ENCODE measurements around the gene TFAP2E. TPM values are rescaled to one million over a fixed set of nuclear protein-coding genes. Genes with fewer than 3 reads are reported as not detected.
A peak's percentile ranks its signal among the peaks of the same experiment; 100 is the strongest.
"Not testable (repeated sequence)": the region's sequence is repeated elsewhere in the genome, so short reads cannot be mapped to it uniquely, and the experiment has no call there.

TFAP2E gene
- total RNA-seq, 1 donor from 2014 or later: 0.47 TPM

DNA sequence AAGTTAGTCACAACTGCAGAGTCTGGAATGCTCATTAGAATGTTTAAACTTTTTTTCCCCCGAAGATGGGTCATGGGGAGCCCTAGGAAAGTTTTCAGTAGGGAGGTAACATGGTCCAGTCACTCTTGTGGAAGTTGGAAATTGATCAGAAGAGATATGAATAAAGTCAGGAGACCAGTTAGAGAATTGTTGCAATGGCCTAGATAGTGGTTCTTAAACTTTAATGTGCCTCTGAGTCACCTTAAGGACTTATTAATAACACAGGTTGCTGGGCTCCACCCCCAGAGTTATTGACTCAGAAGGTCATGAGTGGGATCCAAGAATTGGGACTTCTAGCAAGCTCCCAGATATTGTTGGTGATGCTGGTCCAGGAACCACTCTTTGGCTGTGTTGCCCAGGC, 3.2 kb upstream of the TFAP2E start:
- H3K4me3 Mint-ChIP-seq: no peak overlapping the region
- intact Hi-C loops (cut with micrococcal nuclease): loop anchor here (1.0 kb wide), 3 partner anchors 145 to 204 kb away; no protein-coding TSS in a partner anchor
- H3K4me1 Mint-ChIP-seq (ENCODE audit: low read depth): peaks cover 5% of the 10 kb centered on the region
- no peak for DNase-seq (ENCODE audit: low spot score)
- H3K36me3 Mint-ChIP-seq (ENCODE audit: low read depth): peaks cover 7% of the 10 kb centered on the region
- H3K27me3 Mint-ChIP-seq (ENCODE audit: insufficient read depth): peaks cover 27% of the 10 kb centered on the region
- H3K27ac Mint-ChIP-seq: peak overlapping the region; percentile 7
- no peaks in the 10 kb centered on the region for H3K9me3 Mint-ChIP-seq

- no peak for DNase-seq (ENCODE audit: low spot score)
- intact Hi-C loops (cut with micrococcal nuclease): no loop called here
Measured at GRCh38 chr1:35570589-35571137, 2.5 kb upstream of the TFAP2E start.

GRCh38 chr1:35571263-35571662, 1.9 kb upstream of the TFAP2E start:
- Mint-ChIP-seq H3K4me1 (ENCODE audit: low read depth) (peaks cover 16% of the 10 kb centered on the region), H3K27me3 (ENCODE audit: insufficient read depth) (peaks cover 35% of the 10 kb centered on the region), H3K9me3 (no peaks in the 10 kb centered on the region), H3K27ac (no peak overlapping the region), H3K4me3 (no peak overlapping the region), H3K36me3 (ENCODE audit: low read depth) (peaks cover 9% of the 10 kb centered on the region)
- intact Hi-C loops (cut with micrococcal nuclease): no loop called here
- DNase-seq (ENCODE audit: low spot score): no peak

More at GRCh38 chr1:35570589-35571137, 2.5 kb upstream of the TFAP2E start:
- Mint-ChIP-seq H3K4me1 (ENCODE audit: low read depth) (peaks cover 10% of the 10 kb centered on the region), H3K9me3 (no peaks in the 10 kb centered on the region), H3K4me3 (no peak overlapping the region), H3K36me3 (ENCODE audit: low read depth) (peaks cover 7% of the 10 kb centered on the region), H3K27ac (no peak overlapping the region), H3K27me3 (ENCODE audit: insufficient read depth) (peaks cover 32% of the 10 kb centered on the region)

- H3K27ac Mint-ChIP-seq: no peak overlapping the region
- intact Hi-C loops (cut with micrococcal nuclease): no loop called here
- no peaks in the 10 kb centered on the region for H3K9me3 Mint-ChIP-seq
- H3K4me3 Mint-ChIP-seq: no peak overlapping the region
- peaks cover 19% of the 10 kb centered on the region for H3K4me1 Mint-ChIP-seq (ENCODE audit: low read depth)
- H3K36me3 Mint-ChIP-seq (ENCODE audit: low read depth): peaks cover 4% of the 10 kb centered on the region
- H3K27me3 Mint-ChIP-seq (ENCODE audit: insufficient read depth): peaks cover 38% of the 10 kb centered on the region
- DNase-seq (ENCODE audit: low spot score): no peak
Measured at GRCh38 chr1:35572296-35572695, 818 bp upstream of the TFAP2E start.

- H3K4me1 Mint-ChIP-seq (ENCODE audit: low read depth): peaks cover 27% of the 10 kb centered on the region
- no peaks in the 10 kb centered on the region for H3K9me3 Mint-ChIP-seq
- intact Hi-C loops (cut with micrococcal nuclease): no loop called here
- peak overlapping the region; percentile 11 for H3K4me3 Mint-ChIP-seq
- DNase-seq (ENCODE audit: low spot score): no peak
- no peak overlapping the region for H3K27ac Mint-ChIP-seq
- H3K27me3 Mint-ChIP-seq (ENCODE audit: insufficient read depth): peaks cover 42% of the 10 kb centered on the region
- H3K36me3 Mint-ChIP-seq (ENCODE audit: low read depth): peaks cover 6% of the 10 kb centered on the region
Measured at GRCh38 chr1:35574125-35574654, 1.1 kb downstream of the TFAP2E start.

GRCh38 chr1:35574655-35575415, 1.7 kb downstream of the TFAP2E start:
- Mint-ChIP-seq H3K4me3 (peak overlapping the region; percentile 11), H3K27ac (no peak overlapping the region), H3K4me1 (ENCODE audit: low read depth) (peaks cover 27% of the 10 kb centered on the region), H3K36me3 (ENCODE audit: low read depth) (peaks cover 6% of the 10 kb centered on the region), H3K9me3 (no peaks in the 10 kb centered on the region), H3K27me3 (ENCODE audit: insufficient read depth) (peaks cover 42% of the 10 kb centered on the region)
- intact Hi-C loops (cut with micrococcal nuclease): loop anchor here (5.0 kb wide), 1 partner anchor 67 kb away; the partner anchor contains the start of gene PSMB2
- DNase-seq (ENCODE audit: low spot score): no peak

DNA sequence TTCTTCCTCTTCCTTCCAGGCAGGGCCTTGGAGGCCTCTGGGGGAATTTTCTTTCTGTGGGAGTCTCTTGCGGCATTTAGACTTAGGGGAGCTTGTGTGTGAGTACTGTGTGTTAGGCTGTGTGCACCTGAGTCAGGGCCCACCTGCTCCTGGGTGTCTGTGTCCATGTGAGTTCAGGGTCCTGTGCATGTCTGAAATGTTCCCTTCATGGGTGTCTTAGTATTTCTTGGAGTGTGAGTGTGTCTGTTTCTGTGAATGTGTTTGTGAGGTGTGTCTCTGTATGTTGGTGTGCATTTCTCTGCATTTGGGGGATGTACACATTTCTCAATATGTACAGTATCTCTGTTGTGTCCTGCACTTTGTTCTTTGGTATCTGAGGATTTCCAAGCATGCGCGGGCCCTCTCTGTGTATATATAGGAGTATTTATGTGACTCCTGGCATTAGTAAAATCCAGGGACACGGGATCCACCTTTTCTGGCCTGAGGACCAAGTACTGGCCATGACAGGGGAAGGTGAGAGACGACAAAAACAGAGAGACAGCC, 2.4 kb downstream of the TFAP2E start:
- intact Hi-C loops (cut with micrococcal nuclease): loop anchor here (5.0 kb wide), 1 partner anchor 67 kb away; the partner anchor contains the start of gene PSMB2
- peaks cover 27% of the 10 kb centered on the region for H3K4me1 Mint-ChIP-seq (ENCODE audit: low read depth)
- no peaks in the 10 kb centered on the region for H3K9me3 Mint-ChIP-seq
- H3K4me3 Mint-ChIP-seq: no peak overlapping the region
- peaks cover 42% of the 10 kb centered on the region for H3K27me3 Mint-ChIP-seq (ENCODE audit: insufficient read depth)
- no peak overlapping the region for H3K27ac Mint-ChIP-seq
- DNase-seq (ENCODE audit: low spot score): no peak
- H3K36me3 Mint-ChIP-seq (ENCODE audit: low read depth): peaks cover 6% of the 10 kb centered on the region

DNA sequence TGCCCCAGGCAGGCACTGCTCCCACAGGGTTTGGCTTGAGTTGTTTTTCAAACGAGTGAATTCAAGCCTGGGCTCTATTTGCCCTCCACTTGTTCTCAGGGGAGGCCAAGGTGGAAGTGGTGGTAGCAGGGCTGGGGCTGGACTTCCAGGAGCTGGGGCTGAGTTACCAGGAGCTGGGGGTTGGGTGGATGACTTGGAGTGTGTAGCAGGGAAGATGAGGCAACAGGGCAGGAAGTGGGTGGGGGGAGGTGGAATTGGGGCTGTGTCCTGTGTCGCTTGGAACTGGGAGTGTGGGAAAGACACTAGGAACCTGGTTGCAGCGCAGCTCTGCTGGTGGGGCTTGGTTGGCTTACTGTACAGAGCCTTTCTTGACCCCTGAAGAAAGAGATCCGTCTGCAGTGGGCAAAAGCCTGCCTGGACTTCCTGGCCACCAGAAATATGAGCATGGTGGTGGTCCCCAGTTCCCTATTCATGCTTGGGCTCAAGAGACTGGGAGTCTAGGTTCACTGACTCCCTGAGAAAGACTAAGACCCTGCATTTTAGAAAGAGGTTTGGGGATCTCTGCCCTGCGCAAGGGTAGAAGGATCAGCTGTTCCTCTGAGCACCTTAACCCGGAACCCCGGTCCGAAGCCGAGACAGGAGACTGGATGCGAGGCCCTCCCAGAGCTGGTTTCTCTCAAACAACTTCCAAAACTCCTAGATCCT, 3.1 kb downstream of the TFAP2E start:
- no peak for DNase-seq (ENCODE audit: low spot score)
- Mint-ChIP-seq H3K9me3 (no peaks in the 10 kb centered on the region), H3K27ac (peak overlapping the region; percentile 52), H3K4me3 (peak overlapping the region; percentile 71), H3K36me3 (ENCODE audit: low read depth) (peaks cover 6% of the 10 kb centered on the region), H3K4me1 (ENCODE audit: low read depth) (peaks cover 27% of the 10 kb centered on the region), H3K27me3 (ENCODE audit: insufficient read depth) (peaks cover 39% of the 10 kb centered on the region)
- intact Hi-C loops (cut with micrococcal nuclease): loop anchor here (5.0 kb wide), 1 partner anchor 66 kb away; the partner anchor contains the start of gene PSMB2

- DNase-seq (ENCODE audit: low spot score); H3K9me3 Mint-ChIP-seq; H3K36me3 Mint-ChIP-seq (ENCODE audit: low read depth): not testable (repeated sequence)
- Mint-ChIP-seq H3K4me1 (ENCODE audit: low read depth) (peaks cover 27% of the 10 kb centered on the region), H3K4me3 (peak overlapping the region; percentile 71), H3K27ac (peak overlapping the region; percentile 52), H3K27me3 (ENCODE audit: insufficient read depth) (peaks cover 34% of the 10 kb centered on the region)
- intact Hi-C loops (cut with micrococcal nuclease): loop anchor here (5.0 kb wide), 1 partner anchor 66 kb away; the partner anchor contains the start of gene PSMB2
Measured at GRCh38 chr1:35576766-35577070, 3.6 kb downstream of the TFAP2E start.

DNA sequence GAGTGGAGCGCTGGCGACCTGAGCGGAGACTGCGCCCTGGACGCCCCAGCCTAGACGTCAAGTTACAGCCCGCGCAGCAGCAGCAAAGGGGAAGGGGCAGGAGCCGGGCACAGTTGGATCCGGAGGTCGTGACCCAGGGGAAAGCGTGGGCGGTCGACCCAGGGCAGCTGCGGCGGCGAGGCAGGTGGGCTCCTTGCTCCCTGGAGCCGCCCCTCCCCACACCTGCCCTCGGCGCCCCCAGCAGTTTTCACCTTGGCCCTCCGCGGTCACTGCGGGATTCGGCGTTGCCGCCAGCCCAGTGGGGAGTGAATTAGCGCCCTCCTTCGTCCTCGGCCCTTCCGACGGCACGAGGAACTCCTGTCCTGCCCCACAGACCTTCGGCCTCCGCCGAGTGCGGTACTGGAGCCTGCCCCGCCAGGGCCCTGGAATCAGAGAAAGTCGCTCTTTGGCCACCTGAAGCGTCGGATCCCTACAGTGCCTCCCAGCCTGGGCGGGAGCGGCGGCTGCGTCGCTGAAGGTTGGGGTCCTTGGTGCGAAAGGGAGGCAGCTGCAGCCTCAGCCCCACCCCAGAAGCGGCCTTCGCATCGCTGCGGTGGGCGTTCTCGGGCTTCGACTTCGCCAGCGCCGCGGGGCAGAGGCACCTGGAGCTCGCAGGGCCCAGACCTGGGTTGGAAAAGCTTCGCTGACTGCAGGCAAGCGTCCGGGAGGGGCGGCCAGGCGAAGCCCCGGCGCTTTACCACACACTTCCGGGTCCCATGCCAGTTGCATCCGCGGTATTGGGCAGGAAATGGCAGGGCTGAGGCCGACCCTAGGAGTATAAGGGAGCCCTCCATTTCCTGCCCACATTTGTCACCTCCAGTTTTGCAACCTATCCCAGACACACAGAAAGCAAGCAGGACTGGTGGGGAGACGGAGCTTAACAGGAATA, 4.2 kb downstream of the TFAP2E start:
- intact Hi-C loops (cut with micrococcal nuclease): loop anchor here (5.0 kb wide), 1 partner anchor 65 kb away; the partner anchor contains the start of gene PSMB2
- Mint-ChIP-seq H3K9me3 (no peaks in the 10 kb centered on the region), H3K4me1 (ENCODE audit: low read depth) (peaks cover 27% of the 10 kb centered on the region), H3K27me3 (ENCODE audit: insufficient read depth) (peaks cover 28% of the 10 kb centered on the region), H3K4me3 (peak overlapping the region; percentile 76), H3K27ac (peak overlapping the region; percentile 21), H3K36me3 (ENCODE audit: low read depth) (peaks cover 5% of the 10 kb centered on the region)
- DNase-seq (ENCODE audit: low spot score): peak; percentile 56

DNA sequence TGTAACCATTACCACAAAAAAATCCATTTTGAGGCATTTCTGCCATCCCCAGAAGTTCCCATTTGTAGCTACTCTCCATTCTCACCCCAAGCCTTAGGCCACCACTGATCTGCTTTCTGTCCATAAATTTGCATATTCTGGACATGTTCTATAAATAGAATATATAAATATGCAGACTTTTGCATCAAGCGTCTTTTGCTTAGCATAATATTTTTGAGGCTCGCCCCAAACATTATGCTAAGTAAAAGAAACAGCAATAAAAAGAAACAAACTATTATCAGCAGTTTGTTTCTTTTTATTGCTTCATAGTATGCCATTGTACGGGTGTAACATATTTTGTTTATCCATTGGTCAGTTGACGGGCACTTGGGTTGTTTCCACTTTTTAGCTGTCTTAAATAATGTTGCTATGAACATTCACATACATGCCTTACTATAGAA, 7.9 kb downstream of the TFAP2E start:
- H3K9me3 Mint-ChIP-seq: no peaks in the 10 kb centered on the region
- no peak overlapping the region for H3K4me3 Mint-ChIP-seq
- H3K4me1 Mint-ChIP-seq (ENCODE audit: low read depth): peaks cover 14% of the 10 kb centered on the region
- H3K27ac Mint-ChIP-seq: no peak overlapping the region
- peaks cover 9% of the 10 kb centered on the region for H3K27me3 Mint-ChIP-seq (ENCODE audit: insufficient read depth)
- no peak for DNase-seq (ENCODE audit: low spot score)
- intact Hi-C loops (cut with micrococcal nuclease): no loop called here
- H3K36me3 Mint-ChIP-seq (ENCODE audit: low read depth): peaks cover 4% of the 10 kb centered on the region

DNA sequence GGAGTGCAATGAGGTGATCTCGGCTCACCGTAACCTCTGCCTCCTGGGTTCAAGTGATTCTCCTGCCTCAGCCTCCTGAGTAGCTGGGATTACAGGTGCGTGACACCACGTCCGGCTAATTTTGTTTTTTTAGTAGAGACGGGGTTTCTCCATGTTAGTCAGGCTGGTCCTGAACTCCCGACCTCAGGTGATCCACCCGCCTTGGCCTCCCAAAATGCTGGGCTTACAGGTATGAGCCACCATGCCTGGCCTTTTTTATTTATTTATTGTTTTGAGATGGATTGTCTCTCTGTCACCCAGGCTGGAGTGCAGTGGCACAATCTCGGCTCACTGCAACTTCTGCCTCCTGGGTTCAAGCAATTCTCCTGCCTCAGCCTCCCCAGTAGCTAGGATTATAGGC, 8.5 kb downstream of the TFAP2E start:
- H3K27ac Mint-ChIP-seq; intact Hi-C loops (cut with micrococcal nuclease); H3K9me3 Mint-ChIP-seq; H3K4me3 Mint-ChIP-seq; H3K36me3 Mint-ChIP-seq (ENCODE audit: low read depth); H3K4me1 Mint-ChIP-seq (ENCODE audit: low read depth); H3K27me3 Mint-ChIP-seq (ENCODE audit: insufficient read depth); DNase-seq (ENCODE audit: low spot score): not testable (repeated sequence)
